HG03139 (cell line): ENCODE measurements around the gene POLD4.

Experiments
- ATAC-seq: cut with Tn5 transposase; IDR thresholded peaks from one replicate; pipeline ENCODE4 v1.9.1; 2021; ENCODE audit not compliant: unreplicated experiment

POLD4 gene

GRCh38 chr11:67303132-67303834 is 50.1 kb downstream of the POLD4 start, which contains the start of gene SSH3:
TSS of gene SSH3 (plus strand) at chr11:67303530. CDS start at chr11:67303626, 96 bp downstream.
- ATAC-seq: no peak

GRCh38 chr11:67302571-67303131 is 50.7 kb downstream of the POLD4 start:
- ATAC-seq: no peak

- ATAC-seq: no peak
Observed at GRCh38 chr11:67301951-67302516, 51.3 kb downstream of the POLD4 start.

GRCh38 chr11:67301313-67301921 is 51.9 kb downstream of the POLD4 start:
- no peak for ATAC-seq
